ENCODE measurements around the gene MLX.

The MLX gene

DNA sequence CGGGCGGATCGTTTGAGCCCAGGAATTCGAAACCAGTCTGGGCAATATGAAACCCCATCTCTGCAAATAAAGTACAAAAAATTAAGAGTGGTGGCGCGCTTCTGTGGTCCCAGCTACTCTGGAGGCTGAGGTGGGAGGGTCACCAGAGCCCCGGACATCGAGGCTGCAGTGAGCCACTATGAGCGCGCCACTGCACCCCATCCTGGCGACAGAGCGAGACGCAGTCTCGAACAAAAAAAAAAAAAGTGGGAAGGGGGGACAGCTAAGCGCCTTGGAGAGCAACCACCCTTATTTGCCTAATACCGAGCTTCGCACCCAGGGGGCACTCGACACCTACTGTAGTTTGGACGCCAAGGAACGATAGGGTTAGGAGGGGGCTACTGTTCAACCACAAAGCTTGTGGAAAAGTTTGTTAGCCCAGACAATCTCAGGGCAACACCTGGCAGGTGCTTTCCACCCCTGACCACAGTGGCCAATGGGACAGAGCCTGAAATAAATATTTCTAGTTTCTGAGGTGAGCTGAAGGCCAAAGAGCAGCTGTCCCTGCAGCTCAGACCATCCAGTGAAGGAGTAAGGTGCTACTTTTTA is 11.5 kb downstream of the MLX start:
- peak; percentile 39 to 53 (median 43) for DNase-seq (ENCODE audit: low read depth in 3 of 3)

- DNase-seq (ENCODE audit: low read depth in 3 of 3): no peak
Measured at GRCh38 chr17:42579794-42580551, 13.1 kb downstream of the MLX start.

- no peak for DNase-seq (ENCODE audit: low read depth in 3 of 3)
Measured at GRCh38 chr17:42581744-42582270, 14.9 kb downstream of the MLX start.

DNA sequence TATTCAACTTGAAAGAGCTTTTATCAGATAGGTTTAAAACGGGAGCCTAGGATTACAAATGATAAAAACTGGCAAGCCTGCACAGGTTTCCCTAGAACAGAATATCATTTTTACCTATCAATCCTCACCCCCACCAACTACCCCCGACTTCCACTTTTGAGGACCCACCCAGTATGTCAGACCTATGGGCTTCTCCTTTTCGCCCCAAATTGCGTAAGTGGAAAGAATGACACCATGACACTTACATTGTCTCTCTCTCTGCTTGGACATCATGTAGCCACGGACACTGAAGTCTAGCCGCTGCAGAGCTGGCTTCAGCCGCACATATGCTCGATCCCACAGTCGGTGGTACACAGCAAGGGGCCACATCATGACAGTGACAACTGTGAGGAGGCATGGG is 18.0 kb downstream of the MLX start:
- no peak for DNase-seq (ENCODE audit: low read depth in 3 of 3)

- no peak for DNase-seq (ENCODE audit: low read depth in 3 of 3)
Measured at GRCh38 chr17:42585353-42585752, 18.5 kb downstream of the MLX start.

GRCh38 chr17:42586514-42587230 is 19.8 kb downstream of the MLX start:
- DNase-seq (ENCODE audit: low read depth in 3 of 3): no peak

DNA sequence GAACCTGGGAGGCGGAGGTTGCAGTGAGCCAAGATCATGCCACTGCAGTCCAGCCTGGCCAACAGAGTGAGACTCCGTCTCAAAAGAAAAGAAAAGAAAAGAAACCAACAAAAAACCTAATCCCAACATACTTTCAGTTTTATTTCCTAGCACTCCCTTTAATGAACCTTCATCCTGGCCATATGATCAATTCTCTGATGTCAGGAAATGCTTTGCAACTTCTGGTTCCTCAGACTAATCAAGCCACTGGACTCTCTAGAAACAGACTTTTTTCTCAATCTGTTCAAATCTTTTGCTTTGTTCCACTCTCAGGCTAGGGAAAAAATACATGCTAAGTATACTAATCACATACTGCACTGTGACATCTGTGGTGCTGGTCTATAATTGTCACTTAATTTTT is 24.0 kb downstream of the MLX start:
- no peak for DNase-seq (ENCODE audit: low read depth in 3 of 3)

GRCh38 chr17:42591411-42591810 is 24.5 kb downstream of the MLX start:
- no peak for DNase-seq (ENCODE audit: low read depth in 3 of 3)

- no peak for DNase-seq (ENCODE audit: low read depth in 3 of 3)
Measured at GRCh38 chr17:42596386-42596785, 29.5 kb downstream of the MLX start.

DNA sequence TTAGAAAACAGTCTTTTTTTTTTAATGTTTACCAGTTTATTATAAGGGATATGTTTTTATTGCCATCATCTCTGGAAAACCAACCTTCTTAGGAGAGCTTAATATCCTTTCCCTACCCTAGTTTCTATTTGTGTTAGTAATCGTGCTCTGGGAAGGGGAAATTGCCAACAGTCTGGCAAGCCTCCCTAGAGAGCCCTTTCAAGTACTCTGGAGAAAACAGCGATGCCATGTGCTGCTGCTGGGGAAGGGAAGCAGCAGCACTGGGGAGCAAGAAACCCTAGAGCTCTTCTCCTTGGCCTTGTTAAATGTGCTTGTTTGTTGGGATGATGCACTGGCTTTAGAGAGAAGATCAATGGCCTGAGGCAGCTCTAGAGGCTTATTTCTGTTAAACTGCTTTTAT is 32.0 kb downstream of the MLX start:
- DNase-seq (ENCODE audit: low read depth in 3 of 3): no peak

- DNase-seq (ENCODE audit: low read depth in 3 of 3): no peak
Measured at GRCh38 chr17:42603318-42603717, 36.4 kb downstream of the MLX start.

- no peak for DNase-seq (ENCODE audit: low read depth in 3 of 3)
Measured at GRCh38 chr17:42607769-42608168, 40.9 kb downstream of the MLX start.

DNA sequence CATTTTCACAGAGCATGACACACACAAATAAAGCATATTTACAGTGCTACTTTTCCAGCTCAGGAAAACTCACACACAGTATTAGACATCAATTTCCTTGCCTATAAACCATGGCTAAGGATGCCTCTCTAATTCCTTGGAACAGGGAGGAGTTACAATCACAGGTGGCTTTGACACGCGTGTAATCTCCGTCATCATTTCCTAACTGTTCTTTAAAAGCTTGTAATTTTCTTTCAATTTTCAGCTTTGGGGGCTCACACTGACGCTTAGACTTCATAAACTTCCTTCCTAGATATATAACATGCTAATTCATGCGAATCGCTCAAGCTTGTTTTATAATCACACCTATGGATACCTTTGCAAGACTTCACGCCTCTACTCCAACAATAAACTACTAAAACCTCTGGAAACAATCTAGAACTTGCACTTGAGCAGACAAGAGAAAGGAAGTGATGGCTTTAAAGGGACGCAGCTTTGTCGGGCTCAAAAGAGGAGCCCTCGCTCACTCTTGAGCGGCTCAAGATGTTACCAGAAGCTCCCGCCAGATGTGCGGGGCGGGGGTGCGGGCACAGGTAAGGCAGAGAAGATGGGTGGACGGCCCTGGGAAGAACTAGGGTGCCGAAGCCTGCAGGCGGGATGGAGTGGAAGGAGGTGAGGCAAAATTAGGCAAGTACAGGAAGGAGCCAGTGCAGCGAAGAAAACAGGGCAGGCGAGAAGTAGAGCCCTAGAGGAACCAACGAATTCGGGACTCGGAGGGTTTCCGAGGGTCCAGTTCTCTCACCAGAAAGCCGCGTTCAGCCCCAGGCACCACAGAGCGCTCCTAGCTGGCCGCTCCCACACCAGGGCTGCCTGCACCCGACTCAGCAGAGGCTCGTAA is 41.6 kb downstream of the MLX start:
- DNase-seq (ENCODE audit: low read depth in 3 of 3): peak in 1 of 3 donors; percentile 0

- peak; percentile 97 to 98 (median 98) for DNase-seq (ENCODE audit: low read depth in 3 of 3)
Measured at GRCh38 chr17:42609182-42609813, 42.4 kb downstream of the MLX start, which contains the start of the genes RETREG3 and TUBG1. Gene RETREG3, minus strand, starts transcription at chr17:42609374. Its CDS starts 50 bp downstream, at chr17:42609324. Gene TUBG1, plus strand, starts transcription at chr17:42609683. Its CDS starts 55 bp downstream, at chr17:42609738.

- peak in 1 of 3 donors; percentile 11 for DNase-seq (ENCODE audit: low read depth in 3 of 3)
Measured at GRCh38 chr17:42609814-42610801, 43.2 kb downstream of the MLX start.

DNA sequence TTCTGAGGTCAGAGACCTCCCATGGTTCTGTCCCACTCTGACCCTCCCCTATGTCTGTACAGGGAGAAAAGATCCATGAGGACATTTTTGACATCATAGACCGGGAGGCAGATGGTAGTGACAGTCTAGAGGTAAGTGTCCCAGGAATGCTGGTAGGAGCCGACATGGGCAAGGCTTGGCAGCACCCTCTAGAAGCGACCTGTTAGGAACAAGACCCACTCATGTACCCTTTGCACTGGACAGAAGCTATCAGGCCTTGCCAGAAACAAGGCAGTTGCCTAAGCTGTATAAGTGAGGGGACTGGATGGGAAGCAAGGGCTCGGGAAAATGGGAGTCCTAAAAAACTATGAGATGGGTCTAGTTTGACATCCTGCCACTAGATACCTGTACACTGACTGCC is 45.1 kb downstream of the MLX start:
- no peak for DNase-seq (ENCODE audit: low read depth in 3 of 3)

- no peak for DNase-seq (ENCODE audit: low read depth in 3 of 3)
Measured at GRCh38 chr17:42613699-42614295, 46.9 kb downstream of the MLX start.

GRCh38 chr17:42617956-42618431 is 51.1 kb downstream of the MLX start:
- no peak for DNase-seq (ENCODE audit: low read depth in 3 of 3)
